ENCODE measurements around the gene BRME1.

DNA sequence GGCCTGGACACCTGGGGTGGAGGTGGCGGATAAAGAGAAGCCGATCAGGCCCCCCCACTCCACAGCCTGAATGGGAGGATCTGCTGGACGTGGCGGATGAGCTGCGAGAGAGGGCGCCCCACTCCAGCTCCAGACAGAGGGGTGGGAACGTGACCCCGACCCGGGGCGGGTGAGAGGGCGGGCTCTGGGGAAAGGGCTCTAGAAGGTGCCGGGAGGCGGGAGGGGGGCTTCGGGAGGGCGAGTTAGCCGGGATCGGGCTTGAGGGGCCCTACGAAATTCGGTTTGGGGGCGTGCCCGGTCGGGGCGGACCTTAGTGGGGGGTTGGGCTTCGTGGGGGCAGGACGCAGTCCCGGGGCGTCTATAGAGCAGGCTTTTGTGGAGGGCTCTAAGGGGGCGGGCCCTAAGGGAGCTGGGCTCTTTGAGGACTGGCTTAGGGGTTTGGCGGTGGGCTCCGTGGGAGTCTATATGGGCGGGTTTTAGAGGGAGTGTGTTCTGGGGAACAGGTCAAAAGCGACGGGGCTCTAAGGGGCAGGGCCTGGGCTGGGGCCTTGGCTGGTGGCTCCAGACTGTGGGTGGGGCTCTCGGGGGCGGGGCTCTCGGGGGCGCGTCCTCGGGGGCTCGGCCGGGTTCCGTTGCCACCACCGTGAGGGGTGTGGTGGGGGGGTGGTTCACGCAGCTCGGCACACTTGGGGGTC, 33.1 kb downstream of the BRME1 start:
- no peak for TF ChIP-seq ZBTB11 (tag by site-specific recombination; conservative IDR thresholded peaks at IDR 0.05; ENCODE audit: low read depth)
- no peak for TF ChIP-seq ZNF555 (tag by site-specific recombination; conservative IDR thresholded peaks at IDR 0.05)
- TF ChIP-seq TCF7L2 (IDR thresholded peaks at IDR 0.05; ENCODE audit: borderline replicate concordance, low read depth, low read length) = no peak
- TF ChIP-seq ZBTB21 (tag by site-specific recombination; IDR thresholded peaks at IDR 0.05) = no peak
- no peak for TF ChIP-seq BCL11A (tag by site-specific recombination; IDR thresholded peaks at IDR 0.05; ENCODE audit: low read depth)
- TF ChIP-seq ZNF266 (tag by site-specific recombination; IDR thresholded peaks at IDR 0.05; ENCODE audit: low read depth) = no peak
- no peak for TF ChIP-seq CTCF (tag by site-specific recombination; IDR thresholded peaks at IDR 0.05)
- no peak for TF ChIP-seq ZNF837 (tag by site-specific recombination; IDR thresholded peaks at IDR 0.05)
- TF ChIP-seq ZNF23 (tag by site-specific recombination; IDR thresholded peaks at IDR 0.05; ENCODE audit: borderline replicate concordance) = no peak

All from HEK293 (cell line).